ENCODE results near the gene CEBPZ.

Gene CEBPZ

DNA sequence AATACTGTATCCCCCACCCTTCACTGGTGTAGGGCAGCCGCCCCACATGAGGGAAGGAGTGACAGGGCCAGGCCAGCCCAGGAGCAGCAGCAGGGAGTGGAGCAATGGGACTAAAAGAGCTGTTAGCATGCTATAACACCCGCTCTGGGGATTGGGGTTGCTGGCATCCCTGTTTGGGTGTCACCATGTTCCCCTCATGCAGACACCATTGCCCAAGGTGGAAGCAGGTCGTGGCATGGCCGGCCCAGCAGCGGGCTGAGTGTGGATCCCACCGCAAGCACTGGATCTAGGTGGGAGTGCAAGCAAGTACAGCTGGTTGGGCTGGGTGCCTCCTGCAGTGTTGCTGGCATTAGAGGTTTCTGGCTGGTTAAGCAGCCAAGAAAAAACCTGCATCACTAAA lies 39.6 kb downstream of the CEBPZ start:
- TF ChIP-seq, protein P1, sequence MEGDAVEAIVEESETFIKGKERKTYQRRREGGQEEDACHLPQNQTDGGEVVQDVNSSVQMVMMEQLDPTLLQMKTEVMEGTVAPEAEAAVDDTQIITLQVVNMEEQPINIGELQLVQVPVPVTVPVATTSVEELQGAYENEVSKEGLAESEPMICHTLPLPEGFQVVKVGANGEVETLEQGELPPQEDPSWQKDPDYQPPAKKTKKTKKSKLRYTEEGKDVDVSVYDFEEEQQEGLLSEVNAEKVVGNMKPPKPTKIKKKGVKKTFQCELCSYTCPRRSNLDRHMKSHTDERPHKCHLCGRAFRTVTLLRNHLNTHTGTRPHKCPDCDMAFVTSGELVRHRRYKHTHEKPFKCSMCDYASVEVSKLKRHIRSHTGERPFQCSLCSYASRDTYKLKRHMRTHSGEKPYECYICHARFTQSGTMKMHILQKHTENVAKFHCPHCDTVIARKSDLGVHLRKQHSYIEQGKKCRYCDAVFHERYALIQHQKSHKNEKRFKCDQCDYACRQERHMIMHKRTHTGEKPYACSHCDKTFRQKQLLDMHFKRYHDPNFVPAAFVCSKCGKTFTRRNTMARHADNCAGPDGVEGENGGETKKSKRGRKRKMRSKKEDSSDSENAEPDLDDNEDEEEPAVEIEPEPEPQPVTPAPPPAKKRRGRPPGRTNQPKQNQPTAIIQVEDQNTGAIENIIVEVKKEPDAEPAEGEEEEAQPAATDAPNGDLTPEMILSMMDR (IDR thresholded peaks at IDR 0.05; ENCODE audit: borderline replicate concordance, control extremely low read depth, extremely low read depth, insufficient read depth, missing control alignments), result no peak
- no peak for DNase-seq (ENCODE audit: low spot score)
- in situ Hi-C loops (cut with MboI; ENCODE audit: low sequenced_read_pairs, unreplicated experiment), result no loop called here

- in situ Hi-C loops (cut with MboI; ENCODE audit: low sequenced_read_pairs, unreplicated experiment), result no loop called here
- no peak for DNase-seq (ENCODE audit: low spot score)
- TF ChIP-seq, protein P1 (IDR thresholded peaks at IDR 0.05; ENCODE audit: borderline replicate concordance, control extremely low read depth, extremely low read depth, insufficient read depth, missing control alignments), result no peak
Observed at GRCh38 chr2:37191253-37191652, 40.1 kb downstream of the CEBPZ start.

- DNase-seq (ENCODE audit: low spot score), result no peak
- in situ Hi-C loops (cut with MboI; ENCODE audit: low sequenced_read_pairs, unreplicated experiment), result no loop called here
Observed at GRCh38 chr2:37190290-37190689, 41.1 kb downstream of the CEBPZ start.

DNA sequence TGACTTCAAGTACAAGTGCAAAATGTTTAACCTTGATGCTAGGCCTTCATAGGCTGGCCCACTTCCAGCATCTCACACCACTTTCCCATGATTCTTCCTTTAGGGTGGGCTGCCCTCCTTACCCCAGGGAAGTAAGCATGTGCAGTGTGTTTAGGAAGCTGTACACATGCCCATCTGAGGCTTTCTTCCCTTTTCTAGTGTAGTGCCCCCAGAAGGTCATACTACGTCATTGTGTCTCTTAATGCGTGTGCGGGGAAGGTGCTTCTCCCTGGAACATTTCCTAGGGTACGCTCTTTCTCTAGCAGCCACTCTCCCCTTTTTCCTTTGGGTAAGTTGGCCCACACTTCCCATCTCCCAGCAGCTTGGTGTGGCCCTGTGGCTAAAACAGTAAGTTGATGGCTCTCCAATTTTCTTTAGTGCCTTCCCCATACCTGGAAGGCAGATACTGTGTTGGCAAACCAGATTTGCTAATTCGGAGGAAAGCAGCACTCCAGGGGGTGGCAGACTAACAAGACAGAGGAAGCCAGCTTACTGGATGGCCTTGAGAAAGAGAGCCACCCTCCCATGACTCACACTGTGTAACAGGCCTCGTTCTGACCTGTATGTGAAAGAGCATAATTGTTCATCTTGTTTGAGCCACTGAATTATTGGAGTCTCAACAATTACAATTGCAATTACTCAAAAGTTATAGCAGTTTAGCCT lies 41.8 kb downstream of the CEBPZ start:
- DNase-seq (ENCODE audit: low spot score), result no peak
- TF ChIP-seq, protein P1 (IDR thresholded peaks at IDR 0.05; ENCODE audit: borderline replicate concordance, control extremely low read depth, extremely low read depth, insufficient read depth, missing control alignments), result no peak
- in situ Hi-C loops (cut with MboI; ENCODE audit: low sequenced_read_pairs, unreplicated experiment), result no loop called here

More at GRCh38 chr2:37190290-37190689, 41.1 kb downstream of the CEBPZ start:
- TF ChIP-seq, protein P1 (IDR thresholded peaks at IDR 0.05; ENCODE audit: borderline replicate concordance, control extremely low read depth, extremely low read depth, insufficient read depth, missing control alignments), result no peak

- in situ Hi-C loops (cut with MboI; ENCODE audit: low sequenced_read_pairs, unreplicated experiment), result no loop called here
Observed at GRCh38 chr2:37188570-37188969, 42.8 kb downstream of the CEBPZ start, which contains the start of gene SULT6B1. Gene SULT6B1 (minus strand): TSS chr2:37188670. CDS start chr2:37188640, 30 bp downstream.

GRCh38 chr2:37181726-37182684 lies 49.4 kb downstream of the CEBPZ start:
- in situ Hi-C loops (cut with MboI; ENCODE audit: low sequenced_read_pairs, unreplicated experiment), result no loop called here
- no peak for DNase-seq (ENCODE audit: low spot score)
- TF ChIP-seq, protein P1 (IDR thresholded peaks at IDR 0.05; ENCODE audit: borderline replicate concordance, control extremely low read depth, extremely low read depth, insufficient read depth, missing control alignments), result no peak

More at GRCh38 chr2:37188570-37188969, 42.8 kb downstream of the CEBPZ start, which contains the start of gene SULT6B1:
- no peak for DNase-seq (ENCODE audit: low spot score)
- TF ChIP-seq, protein P1 (IDR thresholded peaks at IDR 0.05; ENCODE audit: borderline replicate concordance, control extremely low read depth, extremely low read depth, insufficient read depth, missing control alignments), result no peak
